K562 (cell line): Measurements from ENCODE around the gene NXF1. TPM values are rescaled to one million over a fixed set of nuclear protein-coding genes. Genes with fewer than 3 reads are reported as not detected.
A peak's percentile ranks its signal among the peaks of the same experiment; 100 is the strongest.

Source experiments
- ADNP ChIP-seq: fragments of 200-800 bp; sonication (Bioruptor generic); IDR thresholded peaks from 2 replicates; pipeline ENCODE4 v1.6.1; 2016; ENCODE audit warnings: missing genetic modification characterization, missing compliant biosample characterization
- CAMTA2 ChIP-seq: fragments of 250-450 bp; sonication (Bioruptor Pico); conservative IDR thresholded peaks from 2 replicates; pipeline ENCODE4 v1.5.1; 2022
- CBX1 ChIP-seq: sonication (generic); IDR thresholded peaks from 2 replicates; pipeline ENCODE4 v1.6.1; 2016; ENCODE audit warnings: antibody characterized with exemption, low read depth, mild to moderate bottlenecking
- CGGBP1 ChIP-seq: fragments of 250-450 bp; sonication (Bioruptor Pico); IDR thresholded peaks from 2 replicates; pipeline ENCODE4 v1.9.0; 2021; ENCODE audit warnings: mild to moderate bottlenecking
- CREB5 ChIP-seq: fragments of 250-450 bp; sonication (Bioruptor Pico); IDR thresholded peaks from 2 replicates; pipeline ENCODE4 v1.5.0; 2020; ENCODE audit warnings: mild to moderate bottlenecking
- E2F8 ChIP-seq: fragments of 450-650 bp; IDR thresholded peaks from 2 replicates; pipeline ENCODE4 v1.7.1; 2018; ENCODE audit warnings: mild to moderate bottlenecking, low read depth; ENCODE audit not compliant: partially characterized antibody
- MYC ChIP-seq, 2 experiments: fragments of 250-450 bp in 1 of 2; sonication (Bioruptor Pico) in 1 of 2; IDR thresholded peaks; 2 replicates each; pipeline versions ENCODE4 v1.5.1 to v1.6.1; 2012 to 2021; ENCODE audit warnings: low read depth in 2 of 2, borderline replicate concordance in 1 of 2, improper control_type of control experiment in 1 of 2, low read length in 1 of 2, mild to moderate bottlenecking in 1 of 2, moderate library complexity in 1 of 2
- NFXL1 ChIP-seq: fragments of 450-650 bp; formaldehyde crosslinking; IDR thresholded peaks from 2 replicates; pipeline ENCODE4 v1.4.0; 2021; ENCODE audit warnings: mild to moderate bottlenecking
- SAP30 ChIP-seq: fragments of 200-600 bp; sonication (generic); IDR thresholded peaks from 2 replicates; pipeline ENCODE4 v1.6.1; 2012; ENCODE audit warnings: borderline replicate concordance, low read depth, mild to moderate bottlenecking, moderate library complexity, low read length, control low read depth, inconsistent platforms; ENCODE audit not compliant: insufficient read depth, poor library complexity, severe bottlenecking
- SIN3B ChIP-seq: fragments of 450-650 bp; IDR thresholded peaks from 2 replicates; pipeline ENCODE4 v1.6.1; 2017; ENCODE audit warnings: low read depth, mild to moderate bottlenecking, moderate library complexity
- SRSF9 ChIP-seq: fragments of 200-400 bp; formaldehyde crosslinking; IDR thresholded peaks from 2 replicates; pipeline ENCODE4 v1.6.1; 2017; ENCODE audit warnings: low read depth, low read length, borderline replicate concordance
- ZC3H11A ChIP-seq: IDR thresholded peaks from 2 replicates; pipeline ENCODE4 v1.6.1; 2012; ENCODE audit warnings: low read depth, low read length, improper control_type of control experiment
- ZNF174 ChIP-seq: fragments of 250-450 bp; sonication (Bioruptor Pico); IDR thresholded peaks from 2 replicates; pipeline ENCODE4 v1.4.0; 2020; ENCODE audit warnings: mild to moderate bottlenecking
- ZNF778 ChIP-seq: fragments of 450-650 bp; formaldehyde crosslinking; IDR thresholded peaks from 2 replicates; pipeline ENCODE4 v1.4.0; 2020; ENCODE audit warnings: mild to moderate bottlenecking, moderate library complexity
- polyA plus RNA-seq, 8 experiments: library from polyadenylated mRNA; depleted of rRNA in 4 of 8; stranded (reverse) in 5 of 8; unstranded in 3 of 8; fragments of >200 nt; fragmentation: Nextera tagmentation in 2 of 8; fragmentation: Illumina TruSeq in 1 of 8; extraction: Ambion mirVana in 2 of 8; extraction: Trizol in 1 of 8; gene quantifications; 2 replicates each; pipeline versions ENCODE4 v1.2.1 to v1.2.3, GENCODE V29; 2011 to 2014; ENCODE audit warnings: inconsistent platforms in 1 of 8, missing spikeins in 1 of 8
- total RNA-seq, 7 experiments: library from RNA; depleted of rRNA in 6 of 7; stranded (reverse); fragments of >200 nt in 6 of 7; fragmentation: Illumina TruSeq in 2 of 7; extraction: Trizol in 2 of 7; gene quantifications; 2 replicates each; pipeline versions ENCODE4 v1.2.1 to v1.2.3, GENCODE V29; 2011 to 2021; ENCODE audit warnings: low replicate concordance in 1 of 7
- TF ChIP-seq, protein P1 (sequence below), 2 experiments: fragments of 450-650 bp; formaldehyde crosslinking in 1 of 2; IDR thresholded peaks; 2 replicates each; pipeline versions ENCODE4 v1.4.0 to v1.6.1; 2014 to 2020; ENCODE audit warnings: mild to moderate bottlenecking in 2 of 2, borderline replicate concordance in 1 of 2, low read depth in 1 of 2

Gene NXF1
- total and polyA plus RNA-seq, 9 of the 15 experiments (the other 6 are each of a cell fraction or from before 2014, with no cell fraction given), result 18.1 to 98.3 (median 35.8) TPM

- TF ChIP-seq SIN3B, result no peak
- no peak for TF ChIP-seq ADNP
- no peak for TF ChIP-seq E2F8
- no peak for TF ChIP-seq CAMTA2 (CRISPR knock-in tag)
- TF ChIP-seq ZNF778, result no peak
- no peak for TF ChIP-seq ZNF174 (CRISPR knock-in tag)
- no peak for TF ChIP-seq NFXL1
- no peak for TF ChIP-seq SRSF9
- no peak for TF ChIP-seq CBX1
- TF ChIP-seq, protein P1, sequence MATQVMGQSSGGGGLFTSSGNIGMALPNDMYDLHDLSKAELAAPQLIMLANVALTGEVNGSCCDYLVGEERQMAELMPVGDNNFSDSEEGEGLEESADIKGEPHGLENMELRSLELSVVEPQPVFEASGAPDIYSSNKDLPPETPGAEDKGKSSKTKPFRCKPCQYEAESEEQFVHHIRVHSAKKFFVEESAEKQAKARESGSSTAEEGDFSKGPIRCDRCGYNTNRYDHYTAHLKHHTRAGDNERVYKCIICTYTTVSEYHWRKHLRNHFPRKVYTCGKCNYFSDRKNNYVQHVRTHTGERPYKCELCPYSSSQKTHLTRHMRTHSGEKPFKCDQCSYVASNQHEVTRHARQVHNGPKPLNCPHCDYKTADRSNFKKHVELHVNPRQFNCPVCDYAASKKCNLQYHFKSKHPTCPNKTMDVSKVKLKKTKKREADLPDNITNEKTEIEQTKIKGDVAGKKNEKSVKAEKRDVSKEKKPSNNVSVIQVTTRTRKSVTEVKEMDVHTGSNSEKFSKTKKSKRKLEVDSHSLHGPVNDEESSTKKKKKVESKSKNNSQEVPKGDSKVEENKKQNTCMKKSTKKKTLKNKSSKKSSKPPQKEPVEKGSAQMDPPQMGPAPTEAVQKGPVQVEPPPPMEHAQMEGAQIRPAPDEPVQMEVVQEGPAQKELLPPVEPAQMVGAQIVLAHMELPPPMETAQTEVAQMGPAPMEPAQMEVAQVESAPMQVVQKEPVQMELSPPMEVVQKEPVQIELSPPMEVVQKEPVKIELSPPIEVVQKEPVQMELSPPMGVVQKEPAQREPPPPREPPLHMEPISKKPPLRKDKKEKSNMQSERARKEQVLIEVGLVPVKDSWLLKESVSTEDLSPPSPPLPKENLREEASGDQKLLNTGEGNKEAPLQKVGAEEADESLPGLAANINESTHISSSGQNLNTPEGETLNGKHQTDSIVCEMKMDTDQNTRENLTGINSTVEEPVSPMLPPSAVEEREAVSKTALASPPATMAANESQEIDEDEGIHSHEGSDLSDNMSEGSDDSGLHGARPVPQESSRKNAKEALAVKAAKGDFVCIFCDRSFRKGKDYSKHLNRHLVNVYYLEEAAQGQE (IDR thresholded peaks at IDR 0.05; ENCODE audit: borderline replicate concordance), result no peak
- TF ChIP-seq, protein P1 (CRISPR knock-in tag; IDR thresholded peaks at IDR 0.05; ENCODE audit: low read depth), result no peak
- no peak for TF ChIP-seq CREB5 (CRISPR knock-in tag)
- TF ChIP-seq ZC3H11A, result no peak
- no peak for TF ChIP-seq CGGBP1 (CRISPR knock-in tag)
- peak; percentile 12; the same call in 1 of the 2 replicates for TF ChIP-seq MYC (IDR thresholded peaks at IDR 0.05; ENCODE audit: low read depth, low read length)
- TF ChIP-seq MYC (CRISPR knock-in tag; IDR thresholded peaks at IDR 0.05; ENCODE audit: borderline replicate concordance, low read depth), result no peak
- no peak for TF ChIP-seq SAP30
Observed at GRCh38 chr11:62770778-62771143, 34.5 kb downstream of the NXF1 start (continued).
